ENCODE data around the gene COX5B.
"Not testable (repeated sequence)": the region's sequence is repeated elsewhere in the genome, so short reads cannot be mapped to it uniquely, and the experiment has no call there.

Gene COX5B, protein sequence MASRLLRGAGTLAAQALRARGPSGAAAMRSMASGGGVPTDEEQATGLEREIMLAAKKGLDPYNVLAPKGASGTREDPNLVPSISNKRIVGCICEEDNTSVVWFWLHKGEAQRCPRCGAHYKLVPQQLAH

DNA sequence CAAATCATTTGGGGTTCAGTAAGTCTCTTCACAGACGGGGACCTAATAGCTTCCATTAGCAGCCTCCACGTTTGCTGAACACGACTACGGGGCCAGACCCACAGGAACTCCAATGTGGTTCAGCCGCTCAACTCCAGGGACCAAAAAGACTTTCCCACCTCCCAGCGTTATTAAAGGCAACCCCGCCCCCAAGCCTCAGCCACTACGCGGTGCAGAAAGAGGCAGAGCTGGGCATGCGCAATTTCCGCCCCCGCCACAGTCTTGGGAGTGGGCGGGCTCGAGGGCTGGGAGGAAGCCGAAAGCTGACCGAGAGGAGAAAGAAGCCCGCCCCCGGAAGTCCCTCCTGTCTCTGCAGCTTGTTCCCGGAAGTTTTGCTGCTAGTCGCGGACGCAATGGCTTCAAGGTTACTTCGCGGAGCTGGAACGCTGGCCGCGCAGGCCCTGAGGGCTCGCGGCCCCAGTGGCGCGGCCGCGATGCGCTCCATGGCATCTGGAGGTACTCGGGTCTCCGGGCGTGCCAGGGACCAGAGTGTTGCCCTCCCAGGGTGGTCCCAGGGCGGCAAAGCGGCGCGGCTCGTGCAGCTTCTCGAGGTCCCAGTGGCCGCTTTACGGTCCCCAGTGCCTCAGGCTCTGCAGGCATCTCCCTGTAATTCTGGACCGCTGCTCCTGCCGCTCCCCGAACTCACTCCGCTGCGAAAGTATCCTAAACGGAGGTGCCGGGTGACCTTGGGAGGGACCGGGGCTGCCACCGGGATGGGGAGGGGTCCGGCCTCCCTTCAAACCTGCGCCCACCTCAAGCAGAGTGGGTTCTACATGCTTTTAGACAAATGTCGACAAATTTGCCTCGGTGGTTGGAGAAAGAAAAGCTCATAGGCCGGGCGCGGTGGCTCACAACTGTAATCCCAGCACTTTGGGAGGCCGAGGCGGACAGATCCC lies at the start of gene COX5B:
COX5B (plus strand) TSS at position 368 of the 935 bp plus-strand sequence; CDS start at position 393, 25 bp downstream.
- peak; percentile 97 for DNase-seq

DNA sequence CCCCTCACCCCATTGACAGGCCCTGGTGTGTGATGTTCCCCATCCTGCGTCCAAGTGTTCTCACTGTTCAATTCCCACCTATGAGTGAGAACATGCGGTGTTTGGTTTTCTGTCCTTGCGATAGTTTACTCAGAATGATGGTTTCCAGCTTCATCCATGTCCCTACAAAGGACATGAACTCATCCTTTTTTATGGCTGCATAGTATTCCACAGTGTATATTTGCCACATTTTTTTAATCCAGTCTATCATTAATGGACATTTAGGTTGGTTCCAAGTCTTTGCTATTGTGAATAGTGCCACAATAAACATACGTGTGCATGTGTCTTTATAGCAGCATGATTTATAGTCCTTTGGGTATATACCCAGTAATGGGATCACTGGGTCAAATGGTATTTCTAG lies 49.7 kb upstream of the COX5B start:
- not testable (repeated sequence) for DNase-seq

DNA sequence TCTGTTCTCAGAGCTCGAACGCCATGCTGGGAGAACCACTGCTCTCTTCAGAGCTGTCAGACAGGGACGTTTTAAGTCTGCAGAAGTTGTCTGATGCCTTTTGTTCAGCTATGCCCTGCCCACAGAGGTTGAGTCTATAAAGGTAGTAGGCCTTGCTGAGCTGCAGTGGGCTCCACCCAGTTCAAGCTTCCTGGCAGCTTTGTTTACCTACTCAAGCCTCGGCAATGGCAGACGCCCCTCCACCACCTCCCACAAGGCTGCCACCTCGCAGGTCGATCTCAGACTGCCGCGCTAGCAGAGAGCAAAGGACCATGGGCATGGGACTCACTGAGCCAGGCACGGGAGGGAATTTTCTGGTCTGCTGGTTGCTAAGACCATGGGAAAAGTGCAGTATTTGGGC lies 44.3 kb upstream of the COX5B start:
- DNase-seq, result not testable (repeated sequence)

DNA sequence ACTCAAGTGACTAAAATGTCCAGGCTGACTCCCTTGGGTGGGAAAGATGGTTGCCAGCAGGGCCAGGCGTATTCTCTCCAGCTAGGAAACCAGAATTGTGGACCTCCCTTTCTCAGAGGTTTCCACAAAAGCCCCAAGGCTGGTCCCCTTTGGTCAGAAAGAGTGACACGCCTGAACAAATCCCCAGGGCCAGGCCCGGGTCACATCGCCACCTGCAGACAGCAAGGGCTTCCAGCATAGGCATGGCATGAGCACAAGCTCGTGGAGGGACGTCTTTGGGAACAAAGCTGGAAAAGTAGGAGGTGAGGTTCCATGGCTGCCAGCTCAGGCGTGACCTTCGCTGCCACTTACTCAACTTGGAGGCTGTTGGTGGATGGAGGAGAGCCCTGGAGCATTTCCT lies 40.8 kb upstream of the COX5B start:
- DNase-seq, result not testable (repeated sequence)

DNA sequence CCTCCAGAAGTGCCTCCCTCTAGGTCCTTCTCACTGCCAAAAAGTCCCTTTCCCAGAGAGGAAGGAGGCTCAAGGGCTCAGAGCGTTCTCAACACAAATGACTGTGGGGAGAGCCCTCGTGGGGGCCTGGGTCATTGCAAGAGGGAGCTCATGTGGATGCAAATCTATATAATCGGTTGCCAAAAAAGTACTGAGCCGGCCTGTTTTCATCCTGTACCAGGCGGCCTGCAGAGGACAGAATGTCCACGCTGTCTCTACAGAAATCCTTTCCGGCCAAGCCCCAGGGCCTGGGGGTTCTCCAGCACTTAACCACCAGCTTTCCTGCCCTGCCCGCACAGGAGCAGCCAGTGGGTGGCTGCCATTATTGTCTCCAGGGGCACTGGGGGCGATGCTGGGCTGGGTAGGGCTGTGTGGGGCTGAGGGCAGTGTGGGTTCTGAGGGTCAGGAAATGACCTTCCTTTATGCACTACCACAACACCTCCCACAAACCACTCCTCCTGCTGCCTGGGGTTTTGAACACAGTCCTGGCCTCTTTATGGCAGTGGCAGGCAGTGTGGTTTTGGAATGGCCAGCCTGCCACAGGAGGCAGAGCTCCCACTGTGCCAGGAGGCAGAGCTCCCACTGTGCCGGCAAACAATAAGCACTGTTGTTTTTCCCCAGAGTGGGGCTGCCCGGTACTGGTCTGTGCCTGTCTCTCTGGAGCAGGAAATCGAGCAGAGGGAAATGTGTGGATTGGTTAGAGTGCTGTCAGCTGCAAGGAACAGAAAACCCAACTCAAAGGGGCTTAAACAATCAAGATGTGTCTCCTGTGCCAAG lies 40.1 kb upstream of the COX5B start:
- not testable (repeated sequence) for DNase-seq

DNA sequence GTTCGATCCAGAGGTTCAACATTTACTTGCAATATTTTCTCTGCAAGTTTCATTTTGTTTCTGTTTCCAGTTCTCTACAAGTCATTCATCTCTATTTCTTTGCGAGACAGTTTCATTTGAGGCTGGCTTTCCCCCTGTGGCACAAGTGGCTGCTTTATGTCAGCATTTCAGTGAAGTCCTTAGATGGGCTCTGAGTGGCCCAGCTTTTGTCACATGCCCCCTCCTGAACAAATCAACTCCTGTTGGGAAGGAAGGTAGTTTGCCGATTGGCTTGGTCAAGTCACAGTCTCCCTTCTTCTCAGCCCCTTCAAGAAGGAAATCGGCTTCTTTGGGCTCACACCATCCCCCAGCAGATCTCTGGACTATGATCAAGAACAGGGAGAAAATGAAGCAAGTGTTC lies 37.1 kb upstream of the COX5B start:
- not testable (repeated sequence) for DNase-seq

DNA sequence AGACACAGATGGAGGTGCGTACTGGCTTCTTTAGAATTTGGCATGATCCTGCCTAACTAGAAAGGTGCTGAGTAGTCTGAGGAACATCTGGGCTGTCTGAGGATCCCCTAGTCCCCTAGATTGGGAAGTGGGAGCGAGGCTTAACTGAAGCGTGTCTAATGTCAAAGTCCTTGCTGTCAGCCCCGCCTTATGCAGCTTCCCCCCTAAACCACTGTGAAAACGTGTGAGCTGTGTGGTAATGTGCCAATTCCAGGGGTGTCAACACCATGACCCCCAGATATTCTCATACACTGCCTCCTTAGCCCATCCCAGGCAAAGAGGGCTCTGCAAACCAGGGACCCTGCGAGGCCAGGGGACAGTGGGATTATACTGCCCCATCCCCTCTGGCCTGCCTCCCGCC lies 34.0 kb upstream of the COX5B start:
- not testable (repeated sequence) for DNase-seq

DNA sequence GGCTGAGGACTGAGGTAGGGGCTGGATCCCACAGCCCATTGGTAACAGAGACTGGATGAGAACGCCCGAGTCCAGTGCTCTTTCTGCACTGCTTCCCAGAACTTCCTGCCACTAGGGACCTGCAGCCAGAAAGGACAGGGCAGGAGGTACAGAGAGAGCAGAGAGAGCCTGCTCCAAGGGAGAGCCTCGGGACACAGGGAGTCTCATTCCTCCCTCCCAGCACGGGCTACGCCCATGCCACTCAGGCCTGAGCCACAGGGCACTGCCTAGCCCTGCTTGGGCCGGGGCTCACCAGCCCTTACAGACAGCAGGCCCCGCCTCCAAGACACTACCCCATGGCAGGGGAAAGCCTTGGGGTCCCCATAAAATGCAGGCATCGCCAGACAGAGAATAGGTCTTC lies 30.1 kb upstream of the COX5B start:
- DNase-seq, result not testable (repeated sequence)

DNA sequence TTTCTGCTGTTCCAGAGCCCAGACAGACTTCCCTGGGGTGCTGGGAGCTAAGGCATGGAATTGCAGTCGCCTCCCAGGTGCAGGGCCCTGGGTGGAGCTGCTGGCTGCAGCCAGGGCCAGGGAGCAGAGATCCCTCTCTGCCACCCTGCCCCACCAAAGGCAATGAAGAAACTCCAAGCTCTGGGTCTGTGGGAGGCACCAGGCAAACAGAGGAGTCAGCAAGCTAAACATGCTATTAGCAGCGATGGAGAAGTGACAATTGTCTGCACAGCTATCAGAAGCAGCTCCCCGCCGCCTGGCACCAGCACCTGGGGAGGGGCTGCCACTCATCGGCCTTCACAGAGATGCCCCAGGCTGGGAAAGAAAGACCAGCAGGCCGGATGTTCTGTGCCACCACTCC lies 28.0 kb upstream of the COX5B start:
- DNase-seq, result no peak

DNA sequence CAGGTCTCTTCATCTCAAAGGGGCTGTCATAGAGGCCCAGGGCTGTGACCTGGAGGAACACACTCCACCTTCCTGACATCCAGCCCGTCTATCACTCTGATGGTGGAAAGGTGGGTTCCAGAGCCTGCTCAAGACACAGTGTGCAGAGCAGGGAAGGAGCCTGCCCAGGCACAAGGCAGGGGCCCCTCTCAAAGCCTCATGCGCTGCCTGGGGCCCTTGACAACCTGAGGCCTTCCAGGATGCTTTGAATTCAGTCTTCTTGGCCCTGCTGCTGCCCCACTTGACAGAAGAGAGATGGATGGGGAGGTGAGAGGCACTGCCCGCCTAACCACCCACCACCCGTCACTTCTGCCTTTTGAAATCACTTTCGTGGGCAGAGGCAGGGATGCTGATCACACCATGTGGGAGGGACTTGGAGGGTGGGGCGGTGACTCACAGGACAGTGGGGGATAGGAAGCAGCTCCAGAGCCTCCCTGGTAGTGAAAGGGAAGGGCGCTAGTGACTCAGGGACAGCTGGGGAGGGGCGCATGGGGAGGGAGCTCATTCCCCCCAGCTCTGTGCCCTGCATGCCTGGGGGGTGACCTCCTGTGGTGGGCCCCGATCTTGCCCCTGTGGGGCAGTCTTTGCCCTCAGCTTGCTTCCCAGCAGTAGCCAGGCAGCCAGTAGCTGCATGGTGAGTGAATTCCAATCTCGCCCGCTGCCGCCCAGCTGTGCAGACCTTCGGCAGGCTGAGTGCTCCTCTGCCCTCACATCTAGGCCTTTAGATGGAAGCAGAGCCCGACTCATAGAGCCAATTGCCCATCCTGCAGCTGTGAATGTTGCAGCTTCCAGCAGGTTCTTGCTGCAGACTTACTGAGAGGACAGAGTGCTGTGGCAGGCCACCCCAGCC lies 26.7 kb upstream of the COX5B start:
- DNase-seq, result not testable (repeated sequence)

DNA sequence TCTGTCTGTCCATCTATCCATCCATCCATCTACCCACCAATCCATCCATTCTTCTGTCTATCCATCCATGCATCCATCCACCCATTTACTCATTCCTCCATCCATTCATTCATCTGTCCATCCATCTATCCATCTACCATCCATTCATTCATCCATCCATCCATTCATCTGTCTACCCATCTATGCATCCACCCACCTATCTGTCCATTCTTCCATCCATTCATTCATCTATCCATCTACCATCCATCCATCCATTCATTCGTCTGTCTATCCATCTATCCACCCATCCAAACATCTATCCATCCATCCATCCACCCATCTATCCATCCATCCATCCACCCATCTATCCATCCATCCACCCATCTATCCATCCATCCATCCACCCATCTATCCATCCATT lies 25.4 kb upstream of the COX5B start:
- not testable (repeated sequence) for DNase-seq

DNA sequence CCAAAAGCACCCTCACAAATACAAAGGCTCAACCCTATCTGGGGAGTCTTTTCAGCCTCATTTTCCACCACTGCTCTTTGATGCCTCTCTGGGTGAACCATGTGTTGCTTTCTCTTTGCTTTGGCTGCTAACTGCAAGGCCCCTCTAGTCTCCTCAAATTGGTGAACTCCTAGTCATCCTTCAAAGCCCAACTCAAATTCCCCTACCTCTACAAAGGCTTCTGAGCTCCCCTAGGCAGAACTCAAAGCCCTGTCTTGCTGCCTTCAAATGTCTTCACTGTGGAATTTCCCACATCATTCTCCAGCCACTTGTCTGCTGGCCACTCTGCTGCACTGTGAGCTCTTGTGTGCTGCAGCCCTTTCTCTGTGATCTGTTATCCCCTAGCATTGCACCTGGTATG lies 22.9 kb upstream of the COX5B start:
- not testable (repeated sequence) for DNase-seq

DNA sequence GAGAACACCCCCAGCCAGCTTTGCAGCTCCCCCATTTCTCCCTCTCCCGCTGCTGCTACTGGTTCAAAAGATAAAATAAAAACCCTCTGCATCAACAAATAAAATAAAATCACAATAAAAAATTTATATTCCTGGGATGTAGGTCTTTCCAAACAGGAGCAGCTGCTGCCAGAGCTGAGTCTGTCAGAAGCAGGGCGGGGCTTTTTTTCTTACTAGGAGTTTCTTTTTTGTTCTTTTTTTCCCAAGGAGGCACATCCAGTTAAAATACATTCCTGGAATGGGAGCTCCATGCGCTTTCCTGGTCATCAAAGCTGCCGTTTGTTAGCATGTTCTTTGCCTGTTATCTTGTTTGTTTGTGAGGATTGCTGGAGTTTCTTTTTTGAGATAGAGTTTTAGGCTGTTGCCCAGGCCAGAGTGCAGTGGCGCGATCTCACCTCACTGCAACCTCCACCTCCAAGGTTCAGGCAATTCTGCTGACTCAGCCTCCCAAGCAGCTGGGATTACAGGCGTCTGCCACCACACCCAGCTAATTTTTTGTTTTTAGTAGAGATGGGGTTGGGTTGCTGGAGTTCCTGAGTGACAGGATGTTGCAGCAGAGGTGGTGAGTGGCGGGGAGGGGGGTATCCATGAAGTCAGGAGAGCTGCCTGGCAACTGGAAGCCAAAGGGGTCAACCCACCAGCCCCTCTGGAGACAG lies 20.4 kb upstream of the COX5B start:
- not testable (repeated sequence) for DNase-seq

DNA sequence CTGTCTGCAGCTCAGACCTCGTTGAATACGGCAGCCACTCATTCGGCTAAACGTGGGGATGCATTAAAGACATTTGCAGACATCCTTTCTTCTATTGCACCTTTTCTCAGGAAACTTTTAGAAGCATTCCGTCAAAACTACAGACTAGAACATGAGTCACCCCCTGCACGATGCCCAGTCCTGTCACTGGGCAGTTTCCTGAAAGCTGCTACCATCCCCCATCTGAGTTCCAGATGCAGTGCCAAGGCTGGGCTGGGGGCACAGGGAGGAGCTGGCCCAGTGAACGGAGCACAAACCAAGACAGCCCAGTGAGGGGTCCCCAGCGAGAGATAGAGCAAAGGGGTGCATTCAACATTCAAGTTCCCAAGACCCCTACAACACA lies 19.8 kb upstream of the COX5B start:
- DNase-seq, result not testable (repeated sequence)

DNA sequence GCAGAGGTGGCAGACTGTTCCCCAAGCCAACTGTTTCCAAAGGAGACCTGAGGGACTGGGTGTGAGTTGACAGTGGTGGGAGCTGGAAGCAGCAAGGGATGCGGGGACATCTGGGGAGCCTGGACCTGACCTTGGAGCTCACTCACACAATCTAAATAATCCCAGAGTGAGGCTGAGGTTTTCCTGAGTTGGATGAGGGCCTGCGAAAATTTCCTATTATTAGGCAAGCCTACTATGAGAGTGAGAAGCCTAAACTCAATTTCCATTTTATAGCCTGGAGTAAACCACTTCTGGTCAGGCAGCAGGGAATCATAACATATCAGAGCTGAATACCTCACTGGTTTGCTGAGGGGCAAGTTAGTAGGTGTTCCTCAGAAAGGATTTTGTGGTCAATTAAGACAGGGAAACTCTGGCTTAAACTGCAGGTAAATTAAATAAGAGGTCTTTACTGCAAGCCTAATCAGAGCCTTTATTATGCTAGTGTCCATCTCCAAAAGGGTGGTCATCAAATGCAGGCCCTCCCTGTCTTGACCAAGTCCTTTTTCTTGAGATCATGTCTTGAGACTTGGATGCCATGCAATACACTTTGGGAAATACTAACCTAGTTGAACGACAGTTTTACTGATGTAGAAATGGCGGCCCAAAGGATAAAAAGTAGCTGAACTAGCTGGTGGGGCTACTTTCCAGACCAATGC lies 1.7 kb upstream of the COX5B start:
- DNase-seq, result no peak

DNA sequence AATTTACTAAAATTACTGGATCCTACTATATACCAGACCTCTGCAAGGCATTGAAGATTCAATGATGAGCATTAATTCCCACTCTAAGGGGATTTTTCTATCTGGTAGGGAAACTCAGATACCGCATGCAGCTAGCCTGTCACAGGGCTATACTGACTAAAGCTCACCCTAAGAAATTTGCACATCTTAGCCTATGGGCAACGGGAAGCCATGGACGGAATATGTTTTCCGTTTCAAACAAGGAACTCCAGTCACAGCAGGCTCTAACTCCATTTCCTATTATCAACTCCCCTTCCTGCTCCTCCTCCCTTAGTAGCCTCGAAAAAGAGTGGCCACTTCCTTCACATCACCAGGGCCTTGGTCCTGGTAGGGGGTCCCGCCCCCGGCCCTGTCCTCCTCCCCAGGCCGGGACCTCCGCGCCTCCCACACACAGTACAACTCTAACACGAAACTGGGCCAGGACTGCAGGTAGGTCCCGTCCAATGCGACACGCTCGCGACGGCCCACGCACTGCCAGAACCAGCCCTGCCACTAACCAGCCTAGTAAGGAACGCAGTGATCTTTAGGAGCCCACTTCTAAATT lies 659 bp upstream of the COX5B start:
- DNase-seq, result no peak

DNA sequence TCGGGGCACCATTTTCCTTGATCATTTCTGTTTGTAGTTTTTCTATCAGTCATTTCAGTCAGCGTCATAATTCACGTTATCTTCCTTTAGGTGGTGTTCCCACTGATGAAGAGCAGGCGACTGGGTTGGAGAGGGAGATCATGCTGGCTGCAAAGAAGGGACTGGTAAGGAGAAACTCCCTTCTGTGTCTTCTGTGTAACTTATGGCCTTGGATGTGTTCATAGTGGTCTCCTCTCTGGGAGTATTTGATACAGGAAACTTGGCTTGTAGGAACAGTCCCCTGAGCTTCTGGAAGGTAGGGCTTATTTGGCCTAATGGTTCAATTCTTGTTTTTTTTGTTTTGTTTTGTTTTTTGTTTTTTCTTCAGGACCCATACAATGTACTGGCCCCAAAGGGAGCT lies 1.1 kb downstream of the COX5B start:
- no peak for DNase-seq

DNA sequence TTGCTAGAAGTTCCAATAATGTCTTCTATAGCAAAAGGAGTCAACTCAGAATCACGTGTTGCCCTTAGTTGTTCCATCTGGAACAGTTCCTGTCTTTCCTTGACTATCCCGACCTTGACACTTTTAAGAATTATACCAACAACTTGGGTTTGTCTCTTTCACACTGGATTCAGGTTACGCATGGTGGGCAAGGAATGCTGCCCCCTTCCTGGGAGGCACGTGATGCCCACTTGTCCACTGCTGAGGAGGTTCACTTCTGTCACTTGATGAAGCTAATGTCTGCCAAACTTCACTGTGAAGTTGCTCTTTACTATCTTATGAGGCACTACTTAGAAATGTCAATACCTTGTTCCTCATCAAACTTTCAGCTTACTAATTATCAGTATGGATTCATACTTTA lies 5.3 kb downstream of the COX5B start:
- DNase-seq, result no peak

DNA sequence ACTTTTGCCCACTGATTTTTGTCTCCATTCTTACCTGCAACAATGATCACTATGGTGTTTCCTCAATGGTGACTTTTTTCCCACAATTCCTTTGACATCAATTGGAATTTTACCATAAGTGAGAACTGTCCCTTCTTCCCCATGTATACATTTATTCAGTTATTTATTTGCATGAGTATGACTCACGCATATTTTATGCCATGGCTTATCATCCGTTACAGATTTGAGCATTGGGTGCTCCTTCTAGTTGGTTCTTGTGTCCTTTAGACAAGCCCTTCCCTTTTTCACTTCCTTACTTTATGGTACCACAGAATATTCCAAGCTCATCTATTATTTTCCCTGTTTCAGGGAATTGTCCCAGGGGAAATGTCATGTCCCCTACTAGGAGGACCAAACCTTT lies 7.6 kb downstream of the COX5B start:
- DNase-seq, result no peak

DNA sequence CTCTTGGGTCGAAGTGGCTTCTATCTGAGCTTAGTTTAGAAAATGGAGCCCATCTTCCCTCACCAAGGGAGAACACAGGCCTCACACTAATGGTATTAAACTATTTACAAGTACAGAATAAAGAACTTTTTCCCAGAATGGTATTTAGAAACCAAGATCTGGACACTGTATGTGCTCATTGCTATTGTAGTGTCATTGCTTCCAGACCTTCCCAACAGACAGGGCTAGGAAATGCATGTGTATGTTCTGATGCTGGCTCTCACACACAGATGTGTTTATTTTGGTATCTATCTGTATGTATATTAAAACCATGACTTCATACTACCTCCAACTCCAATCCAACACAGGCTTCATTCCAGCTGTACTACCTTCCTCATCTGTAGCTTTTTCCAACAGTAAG lies 8.0 kb downstream of the COX5B start:
- no peak for DNase-seq

DNA sequence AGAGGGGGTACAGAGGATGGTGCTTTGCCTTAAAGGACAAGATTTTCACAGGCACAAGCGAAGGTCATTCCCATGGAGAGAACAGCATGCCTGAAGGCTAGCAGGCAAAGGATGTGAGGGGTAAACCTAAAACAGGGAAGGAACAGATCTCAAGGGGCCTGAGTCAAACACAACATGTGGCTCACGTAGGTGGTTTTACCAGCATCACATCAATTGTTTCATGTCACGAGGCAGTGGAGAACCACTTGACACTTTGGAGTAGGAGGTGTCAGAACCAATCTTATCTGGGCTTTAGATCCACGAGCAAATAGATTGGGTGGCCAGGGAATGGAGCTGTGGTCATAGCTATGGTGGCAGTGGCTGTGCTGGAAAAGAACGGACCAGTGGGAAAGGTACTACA lies 8.4 kb downstream of the COX5B start:
- no peak for DNase-seq

Measured in NCI-H1436 (cell line).